Measurements from ENCODE around the gene FAM171A1.
"Not testable (repeated sequence)": the region's sequence is repeated elsewhere in the genome, so short reads cannot be mapped to it uniquely, and the experiment has no call there.

Gene FAM171A1

DNA sequence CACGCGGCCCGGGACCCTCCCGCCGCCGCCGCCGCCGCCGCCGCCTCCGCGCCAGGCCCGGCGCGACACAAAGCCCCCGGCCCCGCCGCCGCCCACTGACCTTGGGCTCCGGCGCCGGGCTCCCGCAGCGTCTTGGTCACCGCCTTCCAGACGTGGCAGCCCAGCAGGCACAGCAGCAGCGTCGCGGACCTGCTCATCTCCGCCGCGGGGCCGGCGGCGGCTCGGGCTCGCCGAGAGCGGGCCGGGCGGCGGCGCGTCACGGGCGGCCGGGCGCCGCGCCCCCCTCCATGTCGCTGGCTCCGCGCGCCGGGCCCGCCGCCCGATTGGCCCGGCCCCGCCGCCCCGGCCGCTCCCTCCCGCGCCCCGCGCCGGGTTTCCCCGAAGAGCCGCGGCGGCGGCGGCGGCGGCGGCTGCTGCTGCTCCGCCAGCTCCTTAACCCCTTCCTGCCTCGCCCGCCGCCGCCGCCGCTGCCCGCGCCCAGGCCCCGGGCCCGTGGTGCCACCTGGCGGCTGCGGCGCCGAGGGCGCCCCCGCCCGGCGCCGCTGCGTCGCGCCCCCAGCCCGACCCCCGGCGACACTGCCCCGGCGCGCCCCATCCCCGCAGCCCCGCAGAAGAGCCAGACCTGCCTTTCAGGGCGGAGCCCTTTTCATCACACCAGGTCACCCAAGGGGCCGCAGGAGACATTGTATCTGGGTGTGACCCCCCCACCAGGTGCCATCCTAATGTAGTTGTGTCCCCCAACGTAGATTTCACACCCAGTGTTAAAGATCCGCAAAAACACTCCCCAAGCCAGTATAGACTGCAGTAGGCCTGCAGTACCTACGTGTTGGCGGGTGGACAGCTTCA is at the start of gene FAM171A1:
Gene FAM171A1 (minus strand): TSS at position 434 of the 846 bp plus-strand sequence. CDS start 237 bp downstream, at position 197.
- no peak for DNase-seq

DNA sequence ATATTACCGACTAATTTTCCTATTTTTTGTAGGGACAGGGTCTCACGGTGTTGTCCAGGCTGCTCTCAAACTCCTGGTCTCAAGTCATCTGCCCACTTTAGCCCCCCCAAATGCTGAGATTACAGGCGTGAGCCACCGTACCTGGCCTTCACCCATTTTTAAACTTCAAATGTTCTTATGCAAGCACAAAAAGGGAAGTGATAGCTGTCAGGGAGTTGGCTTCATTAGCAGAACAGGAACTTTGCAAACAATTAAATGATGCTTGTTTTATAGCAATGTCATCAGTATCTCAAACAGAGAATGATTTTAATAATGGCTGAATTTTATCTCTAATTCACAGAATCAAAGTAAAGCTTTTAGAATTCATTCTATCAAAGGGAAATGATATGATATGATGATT is 49.8 kb upstream of the FAM171A1 start:
- no peak for DNase-seq

DNA sequence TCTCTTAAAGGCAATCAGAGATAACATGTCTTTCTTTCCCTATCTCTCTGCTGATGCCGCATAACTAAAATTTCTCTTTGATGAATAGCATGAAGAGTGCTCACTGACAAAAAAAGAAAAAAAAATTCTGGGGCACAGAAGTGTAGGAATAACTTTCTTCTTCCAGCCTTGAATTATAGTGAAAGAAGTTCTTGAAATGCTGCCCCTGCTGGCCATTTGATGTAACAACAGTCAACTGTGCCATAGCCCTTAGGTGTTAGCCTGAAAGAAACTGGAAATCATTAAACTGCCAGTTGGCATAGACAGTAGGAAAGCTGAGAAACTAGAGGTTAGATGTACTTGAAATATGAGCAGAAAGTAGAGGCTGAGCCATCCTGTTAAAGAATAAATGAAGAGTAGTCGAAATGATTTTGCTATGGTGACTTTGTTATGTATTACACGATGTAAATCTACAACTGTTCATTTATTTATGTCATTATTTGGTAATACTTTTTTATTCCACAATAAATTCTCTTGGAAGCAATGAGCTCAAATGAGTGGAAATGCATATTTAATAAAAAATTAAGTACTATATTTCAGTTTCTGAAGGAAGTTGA is 48.3 kb upstream of the FAM171A1 start:
- DNase-seq, result peak; percentile 58

DNA sequence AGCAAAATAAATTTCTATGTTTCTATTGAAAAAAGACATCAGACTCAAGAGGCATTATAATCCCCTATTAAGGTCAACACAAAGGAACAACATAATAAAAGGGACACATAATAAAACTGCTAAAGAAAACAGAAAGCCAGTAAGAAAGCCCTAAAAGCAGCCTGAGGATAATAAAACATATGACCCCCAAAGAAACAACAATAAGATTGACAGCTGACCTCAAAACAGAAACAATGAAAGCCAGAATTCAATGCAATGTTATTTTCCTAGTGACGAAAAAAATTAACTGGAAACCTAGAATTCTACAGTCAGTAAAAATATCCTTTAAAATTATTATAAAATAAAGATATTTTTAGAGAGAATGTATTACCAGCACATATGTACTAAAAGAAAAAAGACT is 44.9 kb upstream of the FAM171A1 start:
- DNase-seq, result no peak

DNA sequence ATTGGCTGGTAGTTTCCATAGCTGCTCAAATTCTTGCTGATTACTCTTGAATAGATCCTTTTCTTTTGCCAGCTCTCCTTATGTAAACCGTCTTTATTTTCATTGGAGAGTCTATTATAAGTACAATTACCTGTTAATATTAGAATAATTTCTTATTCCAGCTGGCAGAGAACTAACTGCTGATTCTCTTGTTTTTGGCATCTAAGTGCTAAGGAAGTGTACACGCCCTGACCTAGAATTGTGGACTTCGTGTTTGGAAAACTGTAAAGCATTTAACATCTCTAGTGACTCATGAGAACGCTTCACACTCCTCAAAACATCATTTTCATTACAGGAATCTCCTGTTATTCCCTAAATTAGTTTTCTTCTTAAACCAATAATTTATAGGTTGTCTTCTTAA is 39.9 kb upstream of the FAM171A1 start:
- DNase-seq, result no peak

DNA sequence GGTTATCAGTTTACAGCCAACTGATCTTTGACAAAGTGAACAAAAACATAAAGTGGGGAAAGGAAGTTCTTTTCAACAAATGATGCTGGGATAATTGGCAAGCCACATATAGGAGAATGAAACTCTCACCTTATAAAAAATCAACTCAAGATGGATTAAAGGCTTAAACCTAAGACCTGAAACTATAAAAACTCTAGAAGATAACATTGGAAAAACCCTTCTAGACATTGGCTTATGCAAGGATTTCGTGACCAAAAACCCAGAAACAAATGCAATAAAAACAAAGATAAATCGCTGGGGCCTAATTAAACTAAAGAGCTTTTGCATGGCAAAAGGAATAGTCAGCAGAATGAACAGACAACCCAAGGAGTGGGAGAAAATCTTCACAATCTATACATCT is 38.3 kb upstream of the FAM171A1 start:
- DNase-seq, result not testable (repeated sequence)

DNA sequence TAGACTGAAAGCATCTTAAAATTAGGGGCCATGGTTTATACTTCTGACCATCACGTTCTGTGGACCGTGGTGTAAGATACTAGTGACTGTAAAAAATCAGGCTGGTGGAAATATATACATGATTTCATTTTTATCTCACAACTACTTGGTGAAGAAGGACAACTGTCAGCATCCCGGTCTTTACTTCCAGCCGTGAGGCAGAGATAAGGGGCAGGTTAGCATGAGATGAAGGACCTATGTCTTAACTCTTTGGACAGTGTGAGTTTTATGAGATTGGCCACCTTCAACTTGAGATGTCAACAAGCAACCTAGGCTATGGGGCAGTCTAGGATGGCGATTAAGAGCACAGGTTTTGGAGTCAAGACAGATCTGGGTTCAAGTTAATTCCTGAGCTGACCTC is 37.5 kb upstream of the FAM171A1 start:
- no peak for DNase-seq

DNA sequence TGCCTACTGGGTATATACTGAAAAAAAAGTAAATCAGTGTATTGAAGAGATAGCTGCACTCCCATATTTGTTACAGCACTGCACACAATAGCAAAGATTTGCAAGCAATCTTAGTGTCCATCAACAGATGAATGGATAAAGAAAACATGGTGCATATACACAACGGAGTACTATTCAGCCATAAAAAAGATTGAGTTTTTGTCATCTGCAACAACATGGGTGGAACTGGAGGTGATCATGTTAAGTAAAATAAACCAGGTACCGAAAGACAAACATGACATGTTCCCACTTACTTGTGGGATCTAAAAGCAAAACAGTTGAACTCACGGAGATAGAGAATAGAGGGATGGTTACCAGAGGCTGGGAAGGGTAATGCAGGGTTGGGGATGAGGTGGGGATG is 34.2 kb upstream of the FAM171A1 start:
- DNase-seq, result no peak

DNA sequence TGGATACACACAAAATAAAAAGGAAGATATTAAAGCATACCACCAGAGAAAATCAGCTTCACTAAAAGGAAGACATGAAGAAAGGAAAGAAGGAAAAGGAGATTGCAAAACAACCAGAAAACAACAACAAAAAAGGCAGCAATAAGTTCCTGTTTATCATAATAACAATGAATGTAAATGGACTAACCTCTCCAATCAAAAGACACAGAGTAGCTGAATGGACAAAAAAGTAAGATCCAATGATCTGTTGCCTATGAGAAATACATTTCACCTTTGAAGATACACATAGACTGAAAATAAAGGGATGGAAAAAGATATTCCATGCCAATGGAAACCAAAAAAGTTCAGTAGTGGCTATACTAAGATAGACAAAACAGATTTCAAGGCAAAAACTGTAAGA is 30.3 kb upstream of the FAM171A1 start:
- no peak for DNase-seq

DNA sequence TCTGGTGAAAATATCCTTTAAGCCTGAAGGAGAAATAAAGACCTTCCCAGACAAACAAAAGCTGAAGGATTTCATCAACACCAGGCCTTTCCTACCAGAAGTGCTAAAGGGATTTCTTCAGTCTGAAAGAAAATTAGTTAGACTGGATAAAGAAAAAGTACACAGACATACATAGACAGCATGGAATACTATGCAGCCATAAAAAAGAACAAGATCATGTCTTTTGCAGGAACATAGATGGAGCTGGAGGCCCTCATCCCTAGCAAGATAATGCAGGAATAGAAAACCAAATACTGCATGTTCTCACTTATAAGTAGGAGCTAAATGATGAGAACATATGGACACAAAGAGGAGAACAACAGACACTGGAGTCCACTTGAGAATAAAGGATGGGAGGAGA is 29.4 kb upstream of the FAM171A1 start:
- not testable (repeated sequence) for DNase-seq

DNA sequence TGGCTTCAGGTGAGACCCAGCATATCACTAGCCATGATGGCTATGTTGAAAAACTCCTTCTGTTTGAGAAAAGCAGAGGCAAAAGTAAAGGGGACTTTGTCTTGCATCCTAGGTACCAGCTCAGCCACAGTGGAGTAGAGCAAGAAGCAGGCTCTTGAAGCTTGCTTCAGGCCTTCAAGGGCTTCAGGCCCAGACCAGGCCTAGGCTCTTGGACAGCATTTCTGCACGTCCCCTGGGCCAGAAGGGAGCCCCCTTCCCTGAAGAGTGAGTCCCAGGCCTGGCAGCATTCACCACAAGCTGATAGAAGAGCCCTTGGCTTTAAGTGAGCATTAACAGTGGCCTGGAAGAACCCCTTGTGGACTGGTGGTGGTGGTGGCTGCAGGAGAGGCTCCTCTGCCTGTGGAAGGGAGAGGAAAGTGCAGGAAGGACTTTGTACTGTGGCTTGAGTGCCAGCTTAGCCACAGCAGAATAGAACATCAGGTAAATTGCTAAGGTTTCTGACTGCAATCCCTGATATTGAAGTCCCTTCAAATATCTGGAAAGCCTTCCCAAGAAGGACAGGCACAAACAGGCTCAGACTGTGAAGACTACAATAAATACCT is 28.1 kb upstream of the FAM171A1 start:
- DNase-seq, result no peak

DNA sequence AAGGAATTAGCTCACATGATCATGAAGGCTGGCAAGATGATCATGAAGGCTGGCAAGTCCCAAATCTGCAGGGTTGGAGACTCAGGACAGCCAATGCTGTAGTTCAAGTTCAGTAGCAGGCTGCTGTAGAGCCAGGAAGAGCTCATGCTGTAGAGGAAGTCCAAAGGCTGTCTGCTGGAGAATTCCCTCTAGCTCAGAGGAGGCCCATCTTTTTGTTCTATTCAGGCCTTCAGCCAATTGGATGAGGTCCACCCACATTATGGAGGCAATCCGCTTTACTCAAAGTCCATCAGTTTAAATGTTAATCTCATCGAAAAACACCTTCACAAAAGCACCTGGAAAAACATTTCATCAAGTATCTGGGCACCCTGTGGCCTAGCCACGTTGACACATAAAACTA is 24.8 kb upstream of the FAM171A1 start:
- no peak for DNase-seq

DNA sequence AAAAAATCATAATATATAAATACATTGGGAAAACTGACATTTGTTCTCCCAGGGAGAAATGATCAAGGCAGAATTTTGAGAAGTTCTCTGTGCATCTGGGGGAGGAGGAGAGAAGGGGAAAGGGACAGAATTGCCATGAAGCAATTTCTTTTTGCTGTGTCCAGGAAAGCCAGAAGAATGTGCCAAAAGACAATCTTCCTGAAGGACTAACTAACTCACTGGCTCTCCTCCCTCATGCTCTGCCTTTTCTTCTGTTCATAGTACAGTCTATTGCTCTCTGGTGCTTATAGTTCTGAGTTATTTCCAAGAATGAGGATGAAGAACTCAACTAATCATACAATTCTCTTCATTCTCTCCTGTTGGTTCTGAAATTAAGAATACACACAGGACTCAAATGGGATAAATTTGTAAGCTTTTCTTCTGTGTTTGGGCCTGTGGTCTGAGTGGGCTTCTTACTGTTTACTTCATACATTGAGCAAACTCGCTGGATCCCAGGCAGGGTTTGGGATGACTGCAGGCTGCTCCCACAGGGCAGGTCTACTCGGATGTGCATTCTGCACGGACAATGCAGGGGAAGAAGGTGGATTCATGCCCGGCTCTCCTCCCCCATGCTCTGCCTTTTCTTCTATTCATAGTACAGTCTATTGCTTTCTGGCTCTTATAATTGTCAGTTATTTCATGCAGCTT is 22.2 kb upstream of the FAM171A1 start:
- DNase-seq, result no peak

DNA sequence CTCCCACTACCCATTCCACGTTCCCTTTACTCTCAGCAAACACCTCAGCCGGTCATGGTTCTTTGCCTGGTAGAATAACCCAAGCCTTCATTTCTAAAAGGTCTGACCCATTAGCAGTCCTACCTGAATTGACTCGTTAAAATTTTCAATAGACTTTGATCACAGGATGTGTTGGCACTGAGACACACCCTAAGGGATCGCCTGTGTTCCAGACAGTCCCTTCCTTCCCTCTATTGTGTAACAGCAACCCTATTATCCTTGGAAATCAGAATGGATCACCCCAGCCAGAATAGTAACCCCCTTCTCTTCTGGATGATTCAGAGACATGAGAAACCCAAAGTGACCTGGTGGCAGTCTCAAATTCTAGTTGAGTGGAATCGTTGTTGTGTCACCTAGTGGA is 20.4 kb upstream of the FAM171A1 start:
- no peak for DNase-seq

DNA sequence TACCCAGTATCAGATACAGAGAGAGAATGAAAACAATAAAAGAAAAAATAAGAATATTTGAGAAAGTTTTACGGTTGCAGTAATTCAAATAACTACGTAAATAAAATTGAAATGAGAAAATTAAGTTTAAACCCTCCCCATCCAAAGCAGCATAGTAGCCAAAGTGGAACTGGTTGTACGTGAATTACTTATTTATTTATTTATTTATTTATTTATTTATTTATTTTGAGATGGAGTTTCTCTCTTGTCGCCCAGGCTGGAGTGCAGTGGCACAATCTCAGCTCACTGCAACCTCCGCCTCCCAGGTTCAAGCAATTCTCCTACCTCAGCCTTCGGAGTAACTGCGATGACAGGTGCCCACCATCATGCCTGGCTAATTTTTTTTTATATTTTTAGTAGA is 17.1 kb upstream of the FAM171A1 start:
- DNase-seq, result not testable (repeated sequence)

DNA sequence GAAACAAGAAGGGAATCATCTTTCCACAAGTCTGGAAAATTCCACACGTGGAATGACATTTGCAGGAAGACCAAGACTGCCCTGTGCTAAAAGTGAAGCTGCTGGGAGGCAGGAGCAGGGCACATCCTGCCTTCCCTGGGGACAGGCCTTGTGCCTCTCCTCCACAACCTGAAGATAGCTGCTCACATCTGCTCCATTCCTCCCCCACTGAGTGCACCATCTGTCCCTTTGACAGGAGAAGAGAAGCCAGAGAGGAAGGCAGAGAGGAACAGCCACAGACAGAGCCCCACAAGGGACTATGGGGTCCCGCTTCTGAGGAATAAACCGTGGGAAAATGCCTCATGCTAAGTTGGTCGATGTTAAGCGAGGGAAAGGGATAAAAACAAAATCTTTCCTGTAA is 15.9 kb upstream of the FAM171A1 start:
- peak; percentile 82 for DNase-seq

DNA sequence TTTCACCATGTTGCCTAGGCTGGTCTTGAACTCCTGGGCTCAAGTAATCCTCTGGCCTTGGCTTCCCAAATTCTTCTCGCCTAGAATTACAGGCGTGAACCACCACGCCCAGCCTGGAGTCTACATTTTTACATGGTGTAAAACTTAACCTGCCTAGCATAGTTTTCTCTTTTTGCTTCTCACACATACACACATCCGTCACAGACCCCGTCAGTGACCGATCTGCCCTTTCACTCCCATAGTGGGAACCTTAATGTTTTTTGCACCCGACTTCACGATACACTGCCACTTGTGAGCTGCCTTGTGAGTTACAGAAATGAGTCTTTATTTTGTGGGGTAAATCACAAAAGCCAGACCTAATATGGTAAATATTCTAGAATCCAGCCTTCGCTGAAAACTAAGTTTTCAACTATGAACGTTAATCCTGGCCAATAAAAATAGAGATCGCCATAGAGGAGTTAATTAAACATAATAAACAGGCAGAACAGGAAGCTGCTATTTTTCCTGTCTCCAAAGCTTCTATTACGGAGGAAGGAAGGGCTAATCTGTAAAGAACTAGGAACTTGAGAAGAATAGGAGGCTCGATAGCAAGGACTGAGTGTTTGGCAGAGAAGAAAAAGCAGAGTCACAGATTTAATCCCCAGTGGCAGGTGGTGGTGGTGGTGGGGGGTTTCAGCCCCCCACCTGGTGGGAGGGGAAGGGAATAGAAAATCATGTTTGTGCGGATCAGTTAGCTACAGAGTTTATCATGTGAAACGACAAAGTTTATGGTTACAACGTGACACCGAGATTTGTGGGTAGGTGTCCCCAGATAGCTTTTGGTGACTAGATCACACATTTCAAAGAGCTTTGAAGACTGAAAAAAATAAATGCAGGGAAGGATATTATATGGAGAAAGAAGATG is 14.7 kb upstream of the FAM171A1 start:
- DNase-seq, result no peak

DNA sequence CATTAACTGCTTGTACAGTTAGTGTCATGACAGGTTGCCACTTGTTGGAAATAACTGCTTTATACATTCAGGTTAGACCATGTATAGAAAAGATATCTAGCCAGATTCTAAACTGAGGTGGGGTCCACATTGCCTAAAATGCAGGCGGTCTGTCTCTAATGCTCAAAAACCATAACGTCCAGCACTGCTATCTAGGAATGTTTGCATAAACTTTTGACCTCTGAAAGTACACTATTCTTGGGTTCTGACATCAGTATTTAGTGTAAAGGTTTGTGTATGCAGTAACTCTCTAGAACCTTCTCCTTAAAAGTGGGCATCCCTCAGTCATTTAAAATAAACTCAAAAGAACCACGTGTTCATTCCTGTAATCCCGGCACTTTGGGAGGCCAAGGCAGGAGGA is 10.3 kb upstream of the FAM171A1 start:
- DNase-seq, result no peak

DNA sequence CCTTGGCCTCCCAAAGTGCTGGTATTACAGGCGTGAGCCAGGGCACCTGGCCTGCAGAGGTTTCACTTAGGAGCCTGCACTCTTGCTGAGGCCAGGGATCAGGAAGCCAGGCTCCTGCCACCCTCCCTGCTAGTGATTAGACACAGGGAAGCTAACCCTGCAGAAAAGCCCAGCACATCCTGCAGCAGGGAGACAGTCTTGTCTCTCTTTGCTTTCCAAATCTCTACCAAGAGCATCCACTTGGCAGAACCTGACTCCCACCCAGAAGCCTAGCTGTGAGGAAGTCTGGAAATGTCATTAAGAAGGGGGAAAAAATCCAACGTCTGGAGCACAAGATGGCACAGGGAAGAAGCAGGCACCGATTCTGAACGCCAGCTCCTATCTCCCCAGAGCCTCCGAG is 8.0 kb upstream of the FAM171A1 start:
- no peak for DNase-seq

DNA sequence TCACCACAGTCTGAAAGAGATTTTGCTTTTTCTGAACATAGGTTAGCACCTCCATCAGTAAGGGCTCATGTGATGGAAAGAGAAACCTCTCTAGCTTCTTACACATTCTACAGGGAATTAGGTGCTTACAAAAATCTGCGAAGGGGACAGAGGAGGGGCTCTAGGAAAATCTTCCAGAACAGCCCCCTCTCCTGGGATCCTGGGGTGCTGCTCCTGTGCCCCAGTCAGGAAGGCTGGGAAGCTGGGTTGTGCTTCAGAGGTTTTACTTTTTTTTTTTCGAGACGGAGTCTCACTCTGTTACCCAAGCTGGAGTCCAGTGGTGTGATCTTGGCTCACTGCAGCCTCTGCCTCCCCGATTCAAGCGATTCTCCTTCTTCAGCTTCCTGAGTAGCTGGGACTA is 7.5 kb upstream of the FAM171A1 start:
- DNase-seq, result no peak

DNA sequence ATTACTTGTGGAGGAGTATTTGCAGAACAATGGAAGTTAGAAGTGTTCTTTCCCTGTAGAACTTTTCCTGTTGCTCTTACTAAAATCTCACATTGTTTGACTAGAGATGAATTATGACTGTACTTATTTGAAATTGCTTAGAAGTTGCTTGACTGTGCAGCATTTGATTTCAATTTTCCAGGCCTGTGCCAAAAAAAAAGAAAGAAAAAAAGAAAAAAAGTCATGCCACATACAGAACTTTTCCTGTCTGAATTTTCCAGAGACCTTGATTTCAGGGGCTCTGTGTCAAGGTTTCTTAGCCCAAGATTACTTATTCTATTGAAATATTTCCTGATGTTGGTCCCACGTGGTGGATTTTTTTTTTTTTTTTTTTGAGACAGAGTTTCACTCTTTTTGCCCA is 3.5 kb upstream of the FAM171A1 start:
- DNase-seq, result no peak

DNA sequence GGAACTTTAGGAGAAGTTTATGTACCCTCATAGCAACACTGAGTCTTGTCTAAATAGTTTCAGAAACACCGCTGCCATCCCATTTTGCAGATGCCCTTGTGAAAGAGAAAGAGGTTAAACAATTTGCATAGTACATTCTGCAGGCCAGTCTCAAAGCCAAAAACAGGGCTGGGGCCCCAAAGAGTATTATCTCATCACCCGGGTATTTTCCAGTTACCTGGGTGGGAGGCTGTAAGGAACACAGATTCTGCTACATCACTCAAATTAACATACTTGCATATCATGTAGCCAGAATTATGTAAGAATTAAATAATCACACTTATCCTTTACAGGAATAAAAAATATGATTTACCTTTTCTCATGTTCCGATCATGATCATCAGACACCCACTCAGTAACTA is 3.1 kb upstream of the FAM171A1 start:
- no peak for DNase-seq

DNA sequence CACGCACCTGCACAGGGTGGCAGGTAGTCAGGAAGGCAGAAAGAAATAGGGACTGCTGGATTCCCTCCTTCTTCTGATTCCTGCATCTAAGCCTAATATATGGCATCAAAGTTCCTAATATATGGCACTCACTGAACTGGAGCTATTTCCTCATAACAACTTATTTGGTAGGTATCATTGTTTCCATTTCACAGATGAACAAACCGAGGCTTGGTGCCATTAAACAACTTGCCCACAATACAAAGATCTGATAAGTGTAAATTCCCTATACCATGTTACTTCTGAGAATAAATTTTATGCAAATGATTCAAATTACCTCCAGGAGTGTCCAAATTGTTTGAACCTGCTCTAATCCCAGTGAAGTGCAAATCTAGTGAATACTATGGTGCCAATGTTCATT is 2.1 kb upstream of the FAM171A1 start:
- no peak for DNase-seq
